ENCODE data around the gene GSC.
"Not testable (repeated sequence)": the region's sequence is repeated elsewhere in the genome, so short reads cannot be mapped to it uniquely, and the experiment has no call there.

DNA sequence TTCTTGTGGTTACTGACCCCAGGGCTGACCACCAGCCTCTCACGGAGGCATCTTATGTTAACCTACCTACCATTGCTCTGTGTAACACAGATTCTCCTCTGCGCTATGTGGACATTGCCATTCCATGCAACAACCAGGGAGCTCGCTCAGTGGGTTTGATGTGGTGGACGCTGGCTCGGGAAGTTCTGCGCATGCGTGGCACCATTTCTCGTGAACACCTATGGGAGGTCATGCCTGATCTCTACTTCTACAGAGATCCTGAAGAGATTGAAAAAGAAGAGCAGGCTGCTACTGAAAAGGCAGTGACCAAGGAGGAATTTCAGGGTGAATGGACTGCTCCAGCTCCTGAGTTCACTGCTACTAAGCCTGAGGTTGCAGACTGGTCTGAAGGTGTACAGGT lies 43.3 kb downstream of the GSC start:
- not testable (repeated sequence) for TF ChIP-seq CTCF (conservative IDR thresholded peaks at IDR 0.05; ENCODE audit: low read depth in 2 of 2); POLR2AphosphoS5 (IDR thresholded peaks at IDR 0.05; ENCODE audit: low read depth); EZH2 (IDR thresholded peaks at IDR 0.05; ENCODE audit: low read depth, unreplicated experiment)
- TF ChIP-seq, protein P1, sequence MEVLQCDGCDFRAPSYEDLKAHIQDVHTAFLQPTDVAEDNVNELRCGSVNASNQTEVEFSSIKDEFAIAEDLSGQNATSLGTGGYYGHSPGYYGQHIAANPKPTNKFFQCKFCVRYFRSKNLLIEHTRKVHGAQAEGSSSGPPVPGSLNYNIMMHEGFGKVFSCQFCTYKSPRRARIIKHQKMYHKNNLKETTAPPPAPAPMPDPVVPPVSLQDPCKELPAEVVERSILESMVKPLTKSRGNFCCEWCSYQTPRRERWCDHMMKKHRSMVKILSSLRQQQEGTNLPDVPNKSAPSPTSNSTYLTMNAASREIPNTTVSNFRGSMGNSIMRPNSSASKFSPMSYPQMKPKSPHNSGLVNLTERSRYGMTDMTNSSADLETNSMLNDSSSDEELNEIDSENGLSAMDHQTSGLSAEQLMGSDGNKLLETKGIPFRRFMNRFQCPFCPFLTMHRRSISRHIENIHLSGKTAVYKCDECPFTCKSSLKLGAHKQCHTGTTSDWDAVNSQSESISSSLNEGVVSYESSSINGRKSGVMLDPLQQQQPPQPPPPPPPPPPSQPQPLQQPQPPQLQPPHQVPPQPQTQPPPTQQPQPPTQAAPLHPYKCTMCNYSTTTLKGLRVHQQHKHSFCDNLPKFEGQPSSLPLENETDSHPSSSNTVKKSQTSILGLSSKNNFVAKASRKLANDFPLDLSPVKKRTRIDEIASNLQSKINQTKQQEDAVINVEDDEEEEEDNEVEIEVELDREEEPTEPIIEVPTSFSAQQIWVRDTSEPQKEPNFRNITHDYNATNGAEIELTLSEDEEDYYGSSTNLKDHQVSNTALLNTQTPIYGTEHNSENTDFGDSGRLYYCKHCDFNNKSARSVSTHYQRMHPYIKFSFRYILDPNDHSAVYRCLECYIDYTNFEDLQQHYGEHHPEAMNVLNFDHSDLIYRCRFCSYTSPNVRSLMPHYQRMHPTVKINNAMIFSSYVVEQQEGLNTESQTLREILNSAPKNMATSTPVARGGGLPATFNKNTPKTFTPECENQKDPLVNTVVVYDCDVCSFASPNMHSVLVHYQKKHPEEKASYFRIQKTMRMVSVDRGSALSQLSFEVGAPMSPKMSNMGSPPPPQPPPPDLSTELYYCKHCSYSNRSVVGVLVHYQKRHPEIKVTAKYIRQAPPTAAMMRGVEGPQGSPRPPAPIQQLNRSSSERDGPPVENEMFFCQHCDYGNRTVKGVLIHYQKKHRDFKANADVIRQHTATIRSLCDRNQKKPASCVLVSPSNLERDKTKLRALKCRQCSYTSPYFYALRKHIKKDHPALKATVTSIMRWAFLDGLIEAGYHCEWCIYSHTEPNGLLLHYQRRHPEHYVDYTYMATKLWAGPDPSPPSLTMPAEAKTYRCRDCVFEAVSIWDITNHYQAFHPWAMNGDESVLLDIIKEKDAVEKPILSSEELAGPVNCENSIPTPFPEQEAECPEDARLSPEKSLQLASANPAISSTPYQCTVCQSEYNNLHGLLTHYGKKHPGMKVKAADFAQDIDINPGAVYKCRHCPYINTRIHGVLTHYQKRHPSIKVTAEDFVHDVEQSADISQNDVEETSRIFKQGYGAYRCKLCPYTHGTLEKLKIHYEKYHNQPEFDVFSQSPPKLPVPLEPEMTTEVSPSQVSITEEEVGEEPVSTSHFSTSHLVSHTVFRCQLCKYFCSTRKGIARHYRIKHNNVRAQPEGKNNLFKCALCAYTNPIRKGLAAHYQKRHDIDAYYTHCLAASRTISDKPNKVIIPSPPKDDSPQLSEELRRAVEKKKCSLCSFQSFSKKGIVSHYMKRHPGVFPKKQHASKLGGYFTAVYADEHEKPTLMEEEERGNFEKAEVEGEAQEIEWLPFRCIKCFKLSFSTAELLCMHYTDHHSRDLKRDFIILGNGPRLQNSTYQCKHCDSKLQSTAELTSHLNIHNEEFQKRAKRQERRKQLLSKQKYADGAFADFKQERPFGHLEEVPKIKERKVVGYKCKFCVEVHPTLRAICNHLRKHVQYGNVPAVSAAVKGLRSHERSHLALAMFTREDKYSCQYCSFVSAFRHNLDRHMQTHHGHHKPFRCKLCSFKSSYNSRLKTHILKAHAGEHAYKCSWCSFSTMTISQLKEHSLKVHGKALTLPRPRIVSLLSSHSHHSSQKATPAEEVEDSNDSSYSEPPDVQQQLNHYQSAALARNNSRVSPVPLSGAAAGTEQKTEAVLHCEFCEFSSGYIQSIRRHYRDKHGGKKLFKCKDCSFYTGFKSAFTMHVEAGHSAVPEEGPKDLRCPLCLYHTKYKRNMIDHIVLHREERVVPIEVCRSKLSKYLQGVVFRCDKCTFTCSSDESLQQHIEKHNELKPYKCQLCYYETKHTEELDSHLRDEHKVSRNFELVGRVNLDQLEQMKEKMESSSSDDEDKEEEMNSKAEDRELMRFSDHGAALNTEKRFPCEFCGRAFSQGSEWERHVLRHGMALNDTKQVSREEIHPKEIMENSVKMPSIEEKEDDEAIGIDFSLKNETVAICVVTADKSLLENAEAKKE (CRISPR knock-in tag; IDR thresholded peaks at IDR 0.05): not testable (repeated sequence)
- TF ChIP-seq, protein P2, sequence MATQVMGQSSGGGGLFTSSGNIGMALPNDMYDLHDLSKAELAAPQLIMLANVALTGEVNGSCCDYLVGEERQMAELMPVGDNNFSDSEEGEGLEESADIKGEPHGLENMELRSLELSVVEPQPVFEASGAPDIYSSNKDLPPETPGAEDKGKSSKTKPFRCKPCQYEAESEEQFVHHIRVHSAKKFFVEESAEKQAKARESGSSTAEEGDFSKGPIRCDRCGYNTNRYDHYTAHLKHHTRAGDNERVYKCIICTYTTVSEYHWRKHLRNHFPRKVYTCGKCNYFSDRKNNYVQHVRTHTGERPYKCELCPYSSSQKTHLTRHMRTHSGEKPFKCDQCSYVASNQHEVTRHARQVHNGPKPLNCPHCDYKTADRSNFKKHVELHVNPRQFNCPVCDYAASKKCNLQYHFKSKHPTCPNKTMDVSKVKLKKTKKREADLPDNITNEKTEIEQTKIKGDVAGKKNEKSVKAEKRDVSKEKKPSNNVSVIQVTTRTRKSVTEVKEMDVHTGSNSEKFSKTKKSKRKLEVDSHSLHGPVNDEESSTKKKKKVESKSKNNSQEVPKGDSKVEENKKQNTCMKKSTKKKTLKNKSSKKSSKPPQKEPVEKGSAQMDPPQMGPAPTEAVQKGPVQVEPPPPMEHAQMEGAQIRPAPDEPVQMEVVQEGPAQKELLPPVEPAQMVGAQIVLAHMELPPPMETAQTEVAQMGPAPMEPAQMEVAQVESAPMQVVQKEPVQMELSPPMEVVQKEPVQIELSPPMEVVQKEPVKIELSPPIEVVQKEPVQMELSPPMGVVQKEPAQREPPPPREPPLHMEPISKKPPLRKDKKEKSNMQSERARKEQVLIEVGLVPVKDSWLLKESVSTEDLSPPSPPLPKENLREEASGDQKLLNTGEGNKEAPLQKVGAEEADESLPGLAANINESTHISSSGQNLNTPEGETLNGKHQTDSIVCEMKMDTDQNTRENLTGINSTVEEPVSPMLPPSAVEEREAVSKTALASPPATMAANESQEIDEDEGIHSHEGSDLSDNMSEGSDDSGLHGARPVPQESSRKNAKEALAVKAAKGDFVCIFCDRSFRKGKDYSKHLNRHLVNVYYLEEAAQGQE (IDR thresholded peaks at IDR 0.05; ENCODE audit: unreplicated experiment): not testable (repeated sequence)
